CD14-positive monocyte (primary cell): ENCODE results near the gene NPM1. TPM values are rescaled to one million over a fixed set of nuclear protein-coding genes. Genes with fewer than 3 reads are reported as not detected.
"Not testable (repeated sequence)": the region's sequence is repeated elsewhere in the genome, so short reads cannot be mapped to it uniquely, and the experiment has no call there.

Experiments
- DNase-seq, 3 donors: peaks; one replicate each; pipeline ENCODE4 v3.0.0-alpha.2; 2011 to 2022
- H2AFZ ChIP-seq: 2 replicates; pipeline ENCODE4 v1.6.0; 2012; ENCODE audit warnings: mild to moderate bottlenecking, low read depth, low read length, inconsistent platforms; ENCODE audit not compliant: insufficient read depth, poor library complexity, severe bottlenecking
- H3K27ac ChIP-seq, 2 donors: 1 replicate in 1 of 2; 2 replicates in 1 of 2; pipeline ENCODE4 v1.5.1; 2012 to 2013; ENCODE audit warnings: low read length in 2 of 2, control low read depth in 1 of 2, inconsistent platforms in 1 of 2, low read depth in 1 of 2, mild to moderate bottlenecking in 1 of 2
- H3K27me3 ChIP-seq, 2 donors: one replicate each; pipeline versions ENCODE4 v1.6.0 to v1.6.1; 2011 to 2013; ENCODE audit warnings: low read length in 2 of 2; ENCODE audit not compliant: control insufficient read depth in 2 of 2, insufficient read depth in 2 of 2
- H3K36me3 ChIP-seq, 2 donors: replicated peaks in 1 of 2; 1 replicate in 1 of 2; 2 replicates in 1 of 2; pipeline versions ENCODE4 v1.5.1 to v1.6.1; 2012 to 2013; ENCODE audit warnings: low read length in 2 of 2, control low read depth in 1 of 2, inconsistent platforms in 1 of 2, mild to moderate bottlenecking in 1 of 2; ENCODE audit not compliant: insufficient read depth in 2 of 2, control insufficient read depth in 1 of 2
- H3K4me1 ChIP-seq, 2 donors: 1 replicate in 1 of 2; 2 replicates in 1 of 2; pipeline versions ENCODE4 v1.5.1 to v1.6.1; 2012 to 2013; ENCODE audit warnings: low read length in 2 of 2, control low read depth in 1 of 2, inconsistent platforms in 1 of 2, mild to moderate bottlenecking in 1 of 2, moderate library complexity in 1 of 2; ENCODE audit not compliant: insufficient read depth in 2 of 2, control insufficient read depth in 1 of 2
- H3K4me2 ChIP-seq: replicated peaks from 2 replicates; pipeline ENCODE3; 2012; ENCODE audit warnings: low read length, moderate library complexity, mild to moderate bottlenecking; ENCODE audit not compliant: poor library complexity, severe bottlenecking; ENCODE audit errors: extremely low read depth
- H3K4me3 ChIP-seq, 3 experiments: fragments of 200-600 bp in 1 of 3; sonication (generic) in 1 of 3; replicated peaks in 1 of 3; 1 replicate in 2 of 3; 2 replicates in 1 of 3; pipeline ENCODE4 v1.5.1; 2011 to 2013; ENCODE audit warnings: low read length in 3 of 3, mild to moderate bottlenecking in 3 of 3, control low read depth in 2 of 3, low read depth in 2 of 3, inconsistent platforms in 1 of 3, moderate library complexity in 1 of 3
- H3K79me2 ChIP-seq: 2 replicates; pipeline ENCODE4 v1.6.0; 2012; ENCODE audit warnings: mild to moderate bottlenecking, control low read depth, inconsistent platforms, low read length, moderate library complexity; ENCODE audit not compliant: insufficient read depth
- H3K9ac ChIP-seq: 2 replicates; pipeline ENCODE4 v1.6.0; 2017; ENCODE audit warnings: low read length, mild to moderate bottlenecking; ENCODE audit not compliant: insufficient read depth, poor library complexity, severe bottlenecking
- H3K9me3 ChIP-seq, 2 donors: replicated peaks in 1 of 2; 1 replicate in 1 of 2; 2 replicates in 1 of 2; pipeline versions ENCODE4 v1.5.1 to v1.6.1; 2012 to 2013; ENCODE audit warnings: low read length in 2 of 2, control low read depth in 1 of 2; ENCODE audit not compliant: control insufficient read depth in 1 of 2, insufficient read depth in 1 of 2
- H4K20me1 ChIP-seq: 2 replicates; pipeline ENCODE4 v1.6.0; 2012; ENCODE audit warnings: mild to moderate bottlenecking, low read length, control low read depth, moderate library complexity; ENCODE audit not compliant: insufficient read depth
- H3K27ac Mint-ChIP-seq, 7 donors: one replicate each; pipeline ENCODE4 v1.8.0; 2020; ENCODE audit warnings: mild to moderate bottlenecking in 7 of 7, mixed read lengths in 7 of 7, moderate library complexity in 6 of 7, inconsistent platforms in 2 of 7
- H3K27me3 Mint-ChIP-seq, 3 donors: one replicate each; pipeline ENCODE4 v1.8.0; 2021 to 2022; ENCODE audit warnings: low read depth in 3 of 3, mild to moderate bottlenecking in 3 of 3, mixed read lengths in 3 of 3, moderate library complexity in 3 of 3, inconsistent platforms in 1 of 3
- H3K36me3 Mint-ChIP-seq, 2 donors: one replicate each; pipeline ENCODE4 v1.8.0; 2020; ENCODE audit warnings: mixed read lengths in 2 of 2, inconsistent platforms in 1 of 2, mild to moderate bottlenecking in 1 of 2
- H3K4me1 Mint-ChIP-seq: one replicate; pipeline ENCODE4 v1.8.0; 2020; ENCODE audit warnings: mild to moderate bottlenecking, mixed read lengths
- H3K4me3 Mint-ChIP-seq, 2 donors: one replicate each; pipeline ENCODE4 v1.8.0; 2020; ENCODE audit warnings: mild to moderate bottlenecking in 2 of 2, mixed read lengths in 2 of 2, moderate library complexity in 1 of 2
- H3K9me3 Mint-ChIP-seq, 7 donors: one replicate each; pipeline ENCODE4 v1.8.0; 2020 to 2022; ENCODE audit warnings: mixed read lengths in 7 of 7, mild to moderate bottlenecking in 6 of 7, moderate library complexity in 6 of 7, inconsistent platforms in 2 of 7
- WGBS: methylation state at CpG from one replicate; pipeline ENCODE4 v1.1.5; 2013; ENCODE audit warnings: missing lambda C conversion rate; ENCODE audit not compliant: insufficient coverage; 5-methylcytosine and 5-hydroxymethylcytosine counted together
- intact Hi-C, 2 donors: fragments of 100-400 bp; cut with micrococcal nuclease; formaldehyde crosslinking; loops; one replicate each; pipeline versions ENCODE4 v1.15.0 to v1.15.1; 2023
- polyA plus RNA-seq, 3 donors: library from polyadenylated mRNA; depleted of rRNA in 1 of 3; unstranded in 2 of 3; stranded (reverse) in 1 of 3; fragments of 300-500 nt in 2 of 3; fragments of >200 nt in 1 of 3; fragmentation: Illumina TruSeq in 2 of 3; gene quantifications; 1 replicate in 2 of 3; 2 replicates in 1 of 3; pipeline ENCODE4 v1.2.3, GENCODE V29; 2012 to 2021
- TF ChIP-seq, protein P1 (sequence below): fragments of 200-600 bp; IDR thresholded peaks from one replicate; pipeline ENCODE4 v1.8.0; 2022; ENCODE audit warnings: antibody characterized with exemption, mild to moderate bottlenecking

Gene NPM1
- polyA plus RNA-seq, 3 donors: 102 to 191 (median 188) TPM

GRCh38 chr5:171355302-171355724 lies 32.3 kb upstream of the NPM1 start:
- no peak for DNase-seq
- H3K27ac ChIP-seq: no peak overlapping the region
- intact Hi-C loops: no loop called here

GRCh38 chr5:171357843-171358242 lies 29.8 kb upstream of the NPM1 start:
- Histone ChIP-seq H3K4me2 (no peak overlapping the region), H3K4me1 (no peaks in the 10 kb centered on the region), H3K9ac (no peak overlapping the region), H3K27ac (no peak overlapping the region), H3K4me3 (no peak overlapping the region), H3K27me3 (no peaks in the 10 kb centered on the region), H4K20me1 (no peaks in the 10 kb centered on the region), H2AFZ (no peak overlapping the region), H3K79me2 (no peaks in the 10 kb centered on the region), H3K36me3 (no peaks in the 10 kb centered on the region), H3K9me3 (no peaks in the 10 kb centered on the region)
- no CpG with 5 or more reads among the region's 2 CpGs for WGBS
- H3K36me3 Mint-ChIP-seq: no peaks in the 10 kb centered on the region
- H3K4me3 Mint-ChIP-seq: no peak overlapping the region
- no peak for DNase-seq
- intact Hi-C loops: no loop called here
- peaks cover 0 to 3% (median 0%) of the 10 kb centered on the region in 7 donors for H3K9me3 Mint-ChIP-seq
- no peaks in the 10 kb centered on the region for H3K4me1 Mint-ChIP-seq
- TF ChIP-seq, protein P1, sequence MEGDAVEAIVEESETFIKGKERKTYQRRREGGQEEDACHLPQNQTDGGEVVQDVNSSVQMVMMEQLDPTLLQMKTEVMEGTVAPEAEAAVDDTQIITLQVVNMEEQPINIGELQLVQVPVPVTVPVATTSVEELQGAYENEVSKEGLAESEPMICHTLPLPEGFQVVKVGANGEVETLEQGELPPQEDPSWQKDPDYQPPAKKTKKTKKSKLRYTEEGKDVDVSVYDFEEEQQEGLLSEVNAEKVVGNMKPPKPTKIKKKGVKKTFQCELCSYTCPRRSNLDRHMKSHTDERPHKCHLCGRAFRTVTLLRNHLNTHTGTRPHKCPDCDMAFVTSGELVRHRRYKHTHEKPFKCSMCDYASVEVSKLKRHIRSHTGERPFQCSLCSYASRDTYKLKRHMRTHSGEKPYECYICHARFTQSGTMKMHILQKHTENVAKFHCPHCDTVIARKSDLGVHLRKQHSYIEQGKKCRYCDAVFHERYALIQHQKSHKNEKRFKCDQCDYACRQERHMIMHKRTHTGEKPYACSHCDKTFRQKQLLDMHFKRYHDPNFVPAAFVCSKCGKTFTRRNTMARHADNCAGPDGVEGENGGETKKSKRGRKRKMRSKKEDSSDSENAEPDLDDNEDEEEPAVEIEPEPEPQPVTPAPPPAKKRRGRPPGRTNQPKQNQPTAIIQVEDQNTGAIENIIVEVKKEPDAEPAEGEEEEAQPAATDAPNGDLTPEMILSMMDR: no peak
- H3K27ac Mint-ChIP-seq: no peak overlapping the region
- H3K27me3 Mint-ChIP-seq: peaks cover 0 to 4% (median 0%) of the 10 kb centered on the region in 3 donors

More at GRCh38 chr5:171355302-171355724, 32.3 kb upstream of the NPM1 start:
- H3K79me2 ChIP-seq: no peaks in the 10 kb centered on the region
- H4K20me1 ChIP-seq: no peaks in the 10 kb centered on the region
- no peak overlapping the region for H3K4me2 ChIP-seq
- Mint-ChIP-seq H3K4me1 (no peaks in the 10 kb centered on the region), H3K9me3 (peaks cover 0 to 3% (median 0%) of the 10 kb centered on the region in 7 donors), H3K4me3 (no peak overlapping the region), H3K36me3 (no peaks in the 10 kb centered on the region), H3K27ac (no peak overlapping the region), H3K27me3 (peaks cover 0 to 4% (median 0%) of the 10 kb centered on the region in 3 donors)
- H3K4me3 ChIP-seq: no peak overlapping the region
- H3K27me3 ChIP-seq: no peaks in the 10 kb centered on the region
- TF ChIP-seq, protein P1: no peak
- no peaks in the 10 kb centered on the region for H3K36me3 ChIP-seq
- H3K9ac ChIP-seq: no peak overlapping the region
- H3K4me1 ChIP-seq: no peaks in the 10 kb centered on the region
- H3K9me3 ChIP-seq: no peaks in the 10 kb centered on the region
- no peak overlapping the region for H2AFZ ChIP-seq
- WGBS: no CpG with 5 or more reads among the region's 5 CpGs

DNA sequence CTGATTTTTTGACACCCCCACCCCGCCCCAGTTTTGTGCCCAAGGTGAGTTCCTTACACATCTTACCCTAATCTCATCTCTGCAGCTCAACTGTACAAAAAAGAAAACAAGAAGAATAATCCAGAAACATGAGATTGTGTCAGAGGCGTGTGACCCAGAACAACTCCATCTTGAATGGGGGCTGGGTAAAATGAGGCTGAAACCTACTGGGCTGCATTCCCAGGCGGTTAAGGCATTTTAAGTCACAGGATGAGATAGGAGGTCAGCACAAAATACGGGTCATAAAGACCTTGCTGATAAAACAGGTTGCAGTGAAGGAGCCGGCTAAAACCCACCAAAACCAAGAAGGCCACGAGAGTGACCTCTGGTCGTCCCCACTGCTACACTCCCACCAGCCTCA lies 26.5 kb upstream of the NPM1 start:
- DNase-seq, H3K9me3 Mint-ChIP-seq, H3K4me3 Mint-ChIP-seq, H3K9me3 ChIP-seq, H4K20me1 ChIP-seq, H3K36me3 ChIP-seq, H3K27me3 ChIP-seq, H3K27me3 Mint-ChIP-seq, H2AFZ ChIP-seq, H3K36me3 Mint-ChIP-seq, H3K27ac Mint-ChIP-seq, H3K4me2 ChIP-seq, H3K4me3 ChIP-seq, intact Hi-C loops, H3K4me1 ChIP-seq, H3K9ac ChIP-seq, H3K27ac ChIP-seq, H3K79me2 ChIP-seq: not testable (repeated sequence)
- peaks cover 11% of the 10 kb centered on the region for H3K4me1 Mint-ChIP-seq
- 72% methylated on average over 4 of the region's 7 CpGs for WGBS
